Activated T-cell treated with anti-CD3 and anti-CD28 coated beads, Interleukin-2, amount 50 U/mL, for 4 hours (primary cell): ENCODE data around the gene BIK. TPM values are rescaled to one million over a fixed set of nuclear protein-coding genes. Genes with fewer than 3 reads are reported as not detected.
A peak's percentile ranks its signal among the peaks of the same experiment; 100 is the strongest.

ENCODE experiments used
- ATAC-seq, 2 donors: fragments of 200-7000 bp; cut with Tn5 transposase; one replicate each; pipeline ENCODE4 v1.10.0; 2021
- DNase-seq: peaks from one replicate; pipeline ENCODE4 v3.0.0-alpha.2; 2020
- H3K27me3 Mint-ChIP-seq: one replicate; pipeline ENCODE4 v1.8.0; 2021; ENCODE audit warnings: low read depth, mixed read lengths
- H3K36me3 Mint-ChIP-seq: one replicate; pipeline ENCODE4 v1.8.0; 2022; ENCODE audit warnings: mixed read lengths; ENCODE audit not compliant: insufficient read depth
- H3K4me1 Mint-ChIP-seq: one replicate; pipeline ENCODE4 v1.8.0; 2021; ENCODE audit warnings: low read depth, mixed read lengths
- H3K4me3 Mint-ChIP-seq: one replicate; pipeline ENCODE4 v1.8.0; 2021; ENCODE audit warnings: mild to moderate bottlenecking, moderate library complexity, mixed read lengths
- H3K9me3 Mint-ChIP-seq: one replicate; pipeline ENCODE4 v1.8.0; 2021; ENCODE audit warnings: mixed read lengths
- total RNA-seq, 3 donors: library from RNA; stranded (reverse); gene quantifications; one replicate each; pipeline ENCODE4 v1.2.1, GENCODE V29; 2021

The BIK gene, protein sequence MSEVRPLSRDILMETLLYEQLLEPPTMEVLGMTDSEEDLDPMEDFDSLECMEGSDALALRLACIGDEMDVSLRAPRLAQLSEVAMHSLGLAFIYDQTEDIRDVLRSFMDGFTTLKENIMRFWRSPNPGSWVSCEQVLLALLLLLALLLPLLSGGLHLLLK
- total RNA-seq = 1 to 10 TPM; 7.8 to 10.0 (median 9.9) TPM

- Mint-ChIP-seq H3K4me3 (peak within 1 kb of the TSS; percentile 75), H3K36me3 (no peaks in the 10 kb centered on the region), H3K4me1 (peaks cover 7% of the 10 kb centered on the region), H3K9me3 (no peaks in the 10 kb centered on the region), H3K27me3 (no peaks in the 10 kb centered on the region)
- DNase-seq (peak; percentile 39), ATAC-seq (peak; percentile 76 to 83)
These were observed at the start of gene BIK for GRCh38 chr22:43110444-43110926. TSS of gene BIK (plus strand) at chr22:43110750. CDS start at chr22:43124023, 13,273 bp downstream.

DNA sequence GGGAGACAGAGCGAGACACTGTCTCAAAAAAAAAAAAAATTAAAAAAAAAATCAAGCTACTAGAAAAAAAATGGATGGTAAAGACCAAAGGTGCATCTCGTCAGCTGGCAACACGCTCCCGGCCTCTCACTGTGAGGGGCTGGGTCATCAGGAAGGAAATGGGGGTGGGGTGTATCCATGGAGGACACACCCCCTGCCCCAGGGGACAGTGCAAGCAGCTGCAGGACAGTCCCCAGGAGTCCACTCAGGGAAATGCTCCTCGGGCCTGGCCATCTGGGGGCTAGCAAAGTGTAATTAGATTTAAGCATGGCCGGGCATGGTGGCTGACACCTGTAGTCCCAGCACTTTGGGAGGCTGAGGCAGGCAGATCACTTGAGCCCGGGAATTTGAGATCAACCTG, 44.4 kb upstream of the BIK start:
- Mint-ChIP-seq H3K27me3 (no peaks in the 10 kb centered on the region), H3K4me3 (no peak overlapping the region), H3K36me3 (peaks cover 23% of the 10 kb centered on the region), H3K9me3 (no peaks in the 10 kb centered on the region), H3K4me1 (no peaks in the 10 kb centered on the region)
- ATAC-seq (no peak), DNase-seq (no peak)

GRCh38 chr22:43066844-43067385, 43.6 kb upstream of the BIK start:
- H3K4me1 Mint-ChIP-seq = no peaks in the 10 kb centered on the region
- ATAC-seq = no peak
- no peak overlapping the region for H3K4me3 Mint-ChIP-seq
- no peak for DNase-seq
- no peaks in the 10 kb centered on the region for H3K9me3 Mint-ChIP-seq
- no peaks in the 10 kb centered on the region for H3K27me3 Mint-ChIP-seq
- peaks cover 17% of the 10 kb centered on the region for H3K36me3 Mint-ChIP-seq

DNA sequence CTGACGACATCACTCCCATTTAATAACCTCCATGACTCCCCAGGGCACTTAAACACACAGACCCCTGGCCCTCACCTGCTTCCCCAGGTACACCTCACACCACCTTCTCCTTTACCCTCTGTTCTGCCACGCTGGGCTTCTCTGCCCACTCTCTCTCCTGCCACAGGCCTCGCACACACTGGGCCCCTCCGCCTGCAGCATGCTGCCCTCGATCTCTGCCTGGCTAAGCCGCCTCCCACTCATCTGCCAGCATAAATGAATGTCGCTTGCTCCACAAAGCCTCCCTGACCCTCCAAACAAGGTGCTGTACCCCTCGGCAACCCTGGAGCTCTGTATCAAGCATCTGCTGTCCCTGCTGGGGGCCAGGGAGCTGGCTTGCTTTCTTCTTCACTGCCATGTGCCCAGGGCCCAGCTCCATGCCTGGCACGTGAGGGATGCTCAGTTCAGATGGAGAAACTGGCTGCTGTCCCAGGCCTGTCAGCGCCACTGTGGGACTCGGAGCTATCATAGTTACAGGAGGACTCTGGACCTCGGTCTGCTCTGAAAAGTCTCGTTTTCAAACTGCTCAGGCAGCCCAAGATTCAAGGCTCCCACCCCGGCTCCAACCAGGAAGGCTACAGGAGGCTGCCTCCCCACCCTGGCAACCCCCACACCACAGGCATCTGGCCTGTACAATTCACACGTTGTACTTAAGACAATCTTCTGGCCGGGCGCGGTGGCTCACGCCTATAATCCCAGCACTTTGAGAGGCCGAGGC, 33.3 kb upstream of the BIK start:
- no peaks in the 10 kb centered on the region for H3K4me1 Mint-ChIP-seq
- no peaks in the 10 kb centered on the region for H3K9me3 Mint-ChIP-seq
- no peaks in the 10 kb centered on the region for H3K27me3 Mint-ChIP-seq
- H3K4me3 Mint-ChIP-seq = peak overlapping the region; percentile 6
- peaks cover 7% of the 10 kb centered on the region for H3K36me3 Mint-ChIP-seq
- DNase-seq (no peak), ATAC-seq (no peak)

DNA sequence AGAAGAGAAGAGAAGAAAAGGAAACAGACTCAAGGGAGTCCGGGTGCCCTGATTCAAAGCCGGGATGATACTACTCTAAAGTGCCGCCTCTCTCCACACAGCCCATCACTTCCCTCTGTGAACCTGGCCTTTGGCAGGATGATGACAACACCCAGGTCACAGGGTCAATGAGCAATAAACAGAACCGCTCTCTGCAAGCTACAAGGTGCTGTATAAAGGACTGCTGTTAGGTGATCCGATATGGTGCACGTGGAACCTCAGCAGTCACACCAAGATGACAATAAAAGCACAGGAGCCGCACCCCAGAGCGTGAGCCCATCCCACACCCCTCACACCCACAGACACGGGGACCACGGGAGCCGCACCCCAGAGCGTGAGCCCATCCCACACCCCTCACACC, 32.0 kb upstream of the BIK start:
- Mint-ChIP-seq H3K4me1 (no peaks in the 10 kb centered on the region), H3K4me3 (no peak overlapping the region), H3K27me3 (no peaks in the 10 kb centered on the region), H3K9me3 (no peaks in the 10 kb centered on the region), H3K36me3 (peaks cover 7% of the 10 kb centered on the region)
- ATAC-seq (no peak), DNase-seq (no peak)

DNA sequence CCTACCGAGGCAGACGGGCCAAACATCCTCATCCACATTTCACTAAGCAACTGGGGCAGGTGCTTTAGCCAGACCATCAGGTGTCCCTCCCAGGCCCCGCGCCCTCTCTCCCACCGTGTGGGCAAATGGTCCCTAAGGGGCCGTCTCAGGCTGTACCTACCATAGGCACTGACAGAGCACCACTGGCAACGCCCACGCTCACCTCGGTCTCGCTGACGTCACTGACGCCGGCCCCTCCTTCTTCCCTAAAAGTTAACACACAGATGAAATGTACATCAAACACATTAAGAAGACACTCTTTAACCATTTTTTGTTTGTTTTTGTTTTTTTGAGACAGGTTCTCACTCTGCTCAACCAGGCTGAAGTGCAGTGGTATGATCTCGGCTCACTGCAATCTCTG, 30.8 kb upstream of the BIK start:
- H3K4me3 Mint-ChIP-seq = no peak overlapping the region
- no peaks in the 10 kb centered on the region for H3K9me3 Mint-ChIP-seq
- no peaks in the 10 kb centered on the region for H3K4me1 Mint-ChIP-seq
- peaks cover 7% of the 10 kb centered on the region for H3K36me3 Mint-ChIP-seq
- DNase-seq (no peak), ATAC-seq (no peak)
- no peaks in the 10 kb centered on the region for H3K27me3 Mint-ChIP-seq

DNA sequence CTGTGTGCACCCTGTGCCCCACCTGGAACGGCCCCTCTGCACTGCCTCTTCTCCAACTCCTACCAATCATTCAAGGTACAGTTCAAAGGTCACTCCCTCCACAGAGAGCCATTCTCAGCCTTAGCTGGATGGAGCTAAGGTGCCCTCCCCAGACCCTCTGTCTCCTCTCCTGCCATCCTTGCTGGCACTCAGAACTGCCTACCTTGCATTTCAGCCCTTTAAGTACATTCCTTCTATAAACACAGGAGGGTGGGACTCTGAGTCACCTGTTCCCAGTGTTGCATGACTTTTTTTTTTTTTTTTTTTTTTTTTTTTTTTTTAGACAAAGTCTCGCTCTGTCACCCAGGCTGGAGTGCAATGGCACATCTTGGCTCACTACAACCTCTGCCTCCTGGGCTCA, 29.9 kb upstream of the BIK start:
- Mint-ChIP-seq H3K36me3 (peaks cover 5% of the 10 kb centered on the region), H3K27me3 (no peaks in the 10 kb centered on the region), H3K9me3 (no peaks in the 10 kb centered on the region), H3K4me1 (no peaks in the 10 kb centered on the region), H3K4me3 (no peak overlapping the region)
- ATAC-seq (no peak), DNase-seq (no peak)

GRCh38 chr22:43081968-43082367, 28.6 kb upstream of the BIK start:
- H3K9me3 Mint-ChIP-seq = no peaks in the 10 kb centered on the region
- no peaks in the 10 kb centered on the region for H3K27me3 Mint-ChIP-seq
- DNase-seq = no peak
- peaks cover 5% of the 10 kb centered on the region for H3K36me3 Mint-ChIP-seq
- H3K4me3 Mint-ChIP-seq = no peak overlapping the region
- H3K4me1 Mint-ChIP-seq = peaks cover 7% of the 10 kb centered on the region
- ATAC-seq = no peak

DNA sequence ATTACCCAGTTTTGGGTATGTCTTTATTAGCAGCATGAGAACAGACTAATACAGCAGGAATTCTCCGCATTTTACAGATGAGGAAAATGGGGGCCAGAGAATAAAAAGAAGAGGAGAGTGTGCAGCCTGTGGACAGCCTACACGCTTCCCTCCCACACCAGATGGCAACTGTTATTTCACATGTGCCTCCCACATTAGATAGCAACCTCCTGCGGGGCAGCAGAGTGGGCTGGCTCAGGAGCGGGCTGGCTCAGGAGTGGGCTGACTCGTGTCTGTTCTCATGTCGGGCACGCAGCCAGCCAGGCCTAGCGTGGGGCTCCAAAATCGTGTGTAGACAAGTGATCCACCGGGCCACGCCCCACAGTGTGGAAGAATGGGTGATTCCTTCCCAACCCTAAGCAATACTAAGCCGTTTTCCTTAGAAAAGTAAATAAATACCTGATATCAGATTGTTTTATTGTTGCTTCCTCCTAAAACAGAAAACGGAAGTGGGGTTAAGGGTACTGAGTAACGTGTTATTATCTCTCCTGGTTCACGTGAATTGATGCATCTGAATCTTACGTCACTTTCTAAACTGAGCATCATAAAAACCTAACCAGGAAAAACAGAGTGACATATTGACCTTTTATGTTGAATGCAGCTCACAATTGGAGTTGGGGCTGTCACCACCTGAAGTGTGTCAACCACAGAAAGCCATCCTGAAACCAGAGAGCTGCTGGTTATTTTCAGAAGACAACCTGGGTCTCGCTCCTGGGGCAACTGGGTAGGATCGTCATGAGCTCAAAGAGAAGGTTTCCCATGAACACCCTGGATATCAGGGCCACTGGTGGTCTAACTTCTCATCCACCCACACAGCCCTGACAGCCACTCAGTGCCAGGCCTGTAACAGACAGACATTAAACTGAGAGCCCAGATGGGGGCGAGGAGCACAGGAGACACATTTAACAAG, 24.6 kb upstream of the BIK start:
- H3K27me3 Mint-ChIP-seq = no peaks in the 10 kb centered on the region
- DNase-seq (no peak), ATAC-seq (no peak)
- H3K9me3 Mint-ChIP-seq = no peaks in the 10 kb centered on the region
- peaks cover 22% of the 10 kb centered on the region for H3K4me1 Mint-ChIP-seq
- H3K4me3 Mint-ChIP-seq = no peak overlapping the region
- peaks cover 5% of the 10 kb centered on the region for H3K36me3 Mint-ChIP-seq

DNA sequence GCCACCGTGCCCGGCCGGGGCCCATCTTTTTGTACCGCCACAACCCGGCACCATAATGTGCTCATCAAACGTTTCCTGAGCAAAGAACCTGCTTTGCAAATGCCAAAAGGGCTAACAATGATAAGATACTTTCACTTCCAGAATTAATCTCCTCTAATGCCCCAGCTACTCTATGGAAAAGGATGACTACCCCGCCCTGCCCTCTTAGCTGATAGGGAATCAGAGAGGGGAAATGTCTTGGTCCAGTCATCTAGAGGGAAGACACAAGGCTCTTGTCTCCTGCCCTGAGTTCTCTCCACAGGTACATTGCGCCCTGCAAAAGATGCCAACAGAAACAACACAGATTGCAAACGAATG, 21.9 kb upstream of the BIK start:
- DNase-seq = no peak
- H3K27me3 Mint-ChIP-seq = no peaks in the 10 kb centered on the region
- peak overlapping the region; percentile 92 for H3K4me3 Mint-ChIP-seq
- peaks cover 22% of the 10 kb centered on the region for H3K4me1 Mint-ChIP-seq
- peak; percentile 2 to 5 for ATAC-seq
- H3K9me3 Mint-ChIP-seq = no peaks in the 10 kb centered on the region
- H3K36me3 Mint-ChIP-seq = peaks cover 5% of the 10 kb centered on the region

- Mint-ChIP-seq H3K36me3 (peaks cover 5% of the 10 kb centered on the region), H3K9me3 (no peaks in the 10 kb centered on the region), H3K4me1 (peaks cover 22% of the 10 kb centered on the region), H3K4me3 (peak within 1 kb of the TSS; percentile 92), H3K27me3 (no peaks in the 10 kb centered on the region)
- DNase-seq (peak; percentile 79), ATAC-seq (peak; percentile 94 to 98)
These were observed 21.4 kb upstream of the BIK start, which contains the start of gene TTLL1 for GRCh38 chr22:43088984-43089717. TSS of gene TTLL1 (minus strand) at chr22:43089391. CDS start at chr22:43075586, 13,805 bp downstream.

DNA sequence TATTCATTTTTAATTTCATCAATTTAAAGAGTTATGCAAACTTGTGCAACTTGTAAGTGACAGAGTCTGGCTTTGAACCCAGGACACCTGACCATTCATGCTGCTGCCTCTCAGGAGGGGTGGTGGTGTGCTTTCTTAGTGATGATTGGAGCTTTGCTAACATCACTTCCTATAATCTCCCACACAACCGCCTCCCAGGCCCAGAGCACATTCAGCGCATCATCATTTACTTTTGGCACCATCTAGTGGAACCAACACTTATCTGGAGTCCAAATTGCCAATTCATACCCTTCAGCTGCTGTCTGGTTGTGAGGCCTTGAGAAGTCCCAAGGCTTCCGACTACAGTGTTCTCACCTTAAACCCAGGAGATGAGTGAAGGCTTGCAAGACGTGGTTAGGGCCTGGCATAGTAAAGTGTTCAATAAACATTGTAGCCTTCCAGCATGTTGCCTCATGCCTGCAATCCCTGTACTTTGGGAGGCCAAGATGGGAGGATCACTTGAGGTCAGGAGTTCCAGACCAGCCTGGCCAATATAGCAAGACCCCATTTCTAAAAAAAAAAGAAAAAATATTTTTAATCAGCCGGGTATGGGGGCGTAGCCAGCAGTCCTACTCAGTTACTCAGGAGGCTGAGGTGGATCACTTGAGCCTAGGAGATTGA, 20.3 kb upstream of the BIK start:
- H3K27me3 Mint-ChIP-seq = no peaks in the 10 kb centered on the region
- H3K4me3 Mint-ChIP-seq = peak overlapping the region; percentile 45
- H3K4me1 Mint-ChIP-seq = peaks cover 22% of the 10 kb centered on the region

GRCh38 chr22:43092085-43092484, 18.5 kb upstream of the BIK start:
- DNase-seq (no peak), ATAC-seq (no peak)
- Mint-ChIP-seq H3K36me3 (no peaks in the 10 kb centered on the region), H3K4me3 (no peak overlapping the region), H3K4me1 (peaks cover 13% of the 10 kb centered on the region), H3K27me3 (no peaks in the 10 kb centered on the region), H3K9me3 (peaks cover 8% of the 10 kb centered on the region)

More for the DNA sequence above, 20.3 kb upstream of the BIK start:
- DNase-seq = peak; percentile 32
- peaks cover 4% of the 10 kb centered on the region for H3K36me3 Mint-ChIP-seq
- ATAC-seq = peak in 1 of 2 donors; percentile 18
- no peaks in the 10 kb centered on the region for H3K9me3 Mint-ChIP-seq
